ENCODE results near the gene HNRNPAB. TPM values are rescaled to one million over a fixed set of nuclear protein-coding genes. Genes with fewer than 3 reads are reported as not detected.
"Not testable (repeated sequence)": the region's sequence is repeated elsewhere in the genome, so short reads cannot be mapped to it uniquely, and the experiment has no call there.

Gene HNRNPAB
- total RNA-seq, 1 experiment from 2014 or later, result 134 TPM

- DNase-seq, result no peak
- Histone ChIP-seq H3K4me3 (ENCODE audit: insufficient read depth, low read depth, low read length) (no peak overlapping the region), H3K36me3 (replicated peaks; ENCODE audit: control insufficient read depth, insufficient read depth, low read length) (no peaks in the 10 kb centered on the region), H3K27me3 (ENCODE audit: control insufficient read depth, insufficient read depth, low read length) (no peaks in the 10 kb centered on the region)
These were observed 32.3 kb downstream of the HNRNPAB start for GRCh38 chr5:178236679-178237078.

- no peaks in the 10 kb centered on the region for H3K27me3 ChIP-seq (ENCODE audit: control insufficient read depth, insufficient read depth, low read length)
- no peaks in the 10 kb centered on the region for H3K36me3 ChIP-seq (replicated peaks; ENCODE audit: control insufficient read depth, insufficient read depth, low read length)
- DNase-seq, result no peak
- no peak overlapping the region for H3K4me3 ChIP-seq (ENCODE audit: insufficient read depth, low read depth, low read length)
These were observed 33.3 kb downstream of the HNRNPAB start for GRCh38 chr5:178237431-178238312.

DNA sequence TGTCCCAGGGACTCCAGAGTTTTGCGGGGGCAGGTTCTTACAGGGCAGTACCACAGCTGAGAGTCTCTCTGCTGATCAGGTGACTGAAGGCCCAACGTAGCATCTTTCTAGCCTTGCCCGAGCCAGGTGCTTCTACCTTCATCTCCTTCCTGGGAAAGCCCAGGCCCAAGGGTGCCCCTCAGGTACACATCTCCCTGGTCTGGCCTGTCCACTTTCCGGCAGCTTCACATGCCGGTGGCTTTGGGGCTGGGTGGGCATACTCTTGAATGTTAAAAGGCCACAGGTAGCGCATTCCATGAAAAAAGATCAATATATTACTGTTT, 33.9 kb downstream of the HNRNPAB start:
- Histone ChIP-seq H3K36me3 (replicated peaks; ENCODE audit: control insufficient read depth, insufficient read depth, low read length) (no peaks in the 10 kb centered on the region), H3K4me3 (ENCODE audit: insufficient read depth, low read depth, low read length) (no peak overlapping the region), H3K27me3 (ENCODE audit: control insufficient read depth, insufficient read depth, low read length) (no peaks in the 10 kb centered on the region)
- no peak for DNase-seq

DNA sequence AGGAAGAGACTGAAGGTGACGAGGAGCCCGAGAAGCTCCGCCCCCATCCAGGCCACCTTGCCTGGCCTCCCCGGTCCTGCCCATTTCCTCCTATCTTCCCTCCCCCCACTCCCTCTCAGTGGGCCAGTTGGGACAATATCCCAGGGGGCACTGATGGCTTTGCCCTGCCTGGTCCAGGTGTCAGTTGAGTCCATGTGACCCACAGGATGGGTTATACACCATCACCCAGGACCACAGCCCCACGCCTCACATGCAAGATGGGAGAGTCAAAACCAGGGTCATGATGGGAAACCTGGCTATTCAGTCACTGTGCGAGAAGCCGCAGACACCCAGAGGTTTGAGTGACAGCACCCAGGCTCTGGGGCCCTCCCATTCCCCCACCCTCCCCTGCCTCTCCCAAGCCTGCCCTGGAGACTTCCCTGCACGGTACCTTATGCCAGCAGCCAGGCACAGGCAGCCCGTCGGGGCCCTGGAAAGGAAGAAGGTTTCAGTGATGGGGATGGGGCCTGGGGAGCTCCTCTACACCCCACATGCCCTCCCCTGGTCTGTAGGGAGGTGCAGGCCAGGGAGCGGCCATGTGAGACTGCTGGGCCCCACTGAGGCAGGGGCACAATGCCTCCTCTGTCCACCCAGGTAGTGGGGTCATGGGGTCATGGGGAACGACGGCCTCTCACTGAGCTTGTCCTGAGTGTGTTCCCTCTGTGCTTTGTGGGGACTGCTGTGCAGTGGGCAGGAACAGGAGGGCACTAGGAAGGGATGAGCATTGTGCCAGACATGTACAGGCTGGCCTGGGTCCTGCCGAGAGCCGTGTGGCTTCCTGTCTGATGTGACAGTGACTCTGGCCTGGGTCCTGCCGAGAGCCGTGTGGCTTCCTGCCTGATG, 34.6 kb downstream of the HNRNPAB start:
- DNase-seq, result peak; percentile 79
- Histone ChIP-seq H3K36me3 (replicated peaks; ENCODE audit: control insufficient read depth, insufficient read depth, low read length) (no peaks in the 10 kb centered on the region), H3K27me3 (ENCODE audit: control insufficient read depth, insufficient read depth, low read length) (no peaks in the 10 kb centered on the region), H3K4me3 (ENCODE audit: insufficient read depth, low read depth, low read length) (no peak overlapping the region)

- not testable (repeated sequence) for H3K4me3 ChIP-seq (ENCODE audit: insufficient read depth, low read depth, low read length); H3K27me3 ChIP-seq (ENCODE audit: control insufficient read depth, insufficient read depth, low read length); H3K36me3 ChIP-seq (replicated peaks; ENCODE audit: control insufficient read depth, insufficient read depth, low read length)
- peak; percentile 47 for DNase-seq
These were observed 35.4 kb downstream of the HNRNPAB start for GRCh38 chr5:178239626-178240301.

DNA sequence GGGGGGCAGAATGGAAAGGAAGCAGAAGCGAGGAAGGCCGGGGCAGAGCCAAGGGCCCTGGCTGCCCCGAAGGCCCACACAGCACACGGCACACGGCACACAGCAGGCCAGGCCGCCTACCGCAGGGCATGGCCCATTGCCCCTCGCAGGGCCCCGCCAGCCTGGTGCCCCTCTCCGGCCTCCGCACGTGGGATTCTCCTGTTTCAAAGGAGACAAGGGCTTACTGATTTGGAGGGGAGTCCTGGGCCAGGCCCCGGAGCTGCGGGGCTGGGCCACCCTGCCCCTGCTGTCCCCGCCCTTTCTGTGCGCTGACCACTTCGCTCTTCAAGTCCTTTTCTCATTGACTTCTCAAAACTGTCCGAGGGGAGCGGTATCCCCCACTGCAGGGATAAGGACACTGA, 36.0 kb downstream of the HNRNPAB start:
- peak; percentile 59 for DNase-seq
- H3K27me3 ChIP-seq (ENCODE audit: control insufficient read depth, insufficient read depth, low read length), result no peaks in the 10 kb centered on the region
- no peaks in the 10 kb centered on the region for H3K36me3 ChIP-seq (replicated peaks; ENCODE audit: control insufficient read depth, insufficient read depth, low read length)
- H3K4me3 ChIP-seq (ENCODE audit: insufficient read depth, low read depth, low read length), result no peak overlapping the region

DNA sequence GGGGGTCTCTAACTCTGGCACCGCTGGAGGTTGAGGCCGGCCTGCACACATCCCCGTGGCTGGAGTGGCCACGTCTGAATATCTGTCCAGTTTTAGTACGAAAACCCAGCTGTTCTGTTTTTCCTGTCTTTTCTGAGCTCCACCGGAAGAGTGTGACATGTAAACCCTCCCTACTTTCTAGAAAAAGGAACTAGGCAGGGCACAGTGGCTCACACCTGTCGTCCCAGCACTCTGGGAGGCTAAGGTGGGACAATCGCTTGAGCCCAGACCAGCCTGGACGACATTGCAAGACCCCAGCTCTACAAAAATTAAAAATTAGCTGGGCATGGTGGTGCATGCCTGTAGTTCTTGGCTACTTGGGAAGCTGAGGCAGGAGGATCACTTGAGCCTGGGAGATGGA, 36.4 kb downstream of the HNRNPAB start:
- Histone ChIP-seq H3K4me3 (ENCODE audit: insufficient read depth, low read depth, low read length) (no peak overlapping the region), H3K27me3 (ENCODE audit: control insufficient read depth, insufficient read depth, low read length) (no peaks in the 10 kb centered on the region), H3K36me3 (replicated peaks; ENCODE audit: control insufficient read depth, insufficient read depth, low read length) (no peaks in the 10 kb centered on the region)
- no peak for DNase-seq

GRCh38 chr5:178241231-178241663, 36.9 kb downstream of the HNRNPAB start:
- H3K27me3 ChIP-seq (ENCODE audit: control insufficient read depth, insufficient read depth, low read length), result no peaks in the 10 kb centered on the region
- H3K4me3 ChIP-seq (ENCODE audit: insufficient read depth, low read depth, low read length), result no peak overlapping the region
- no peak for DNase-seq
- no peaks in the 10 kb centered on the region for H3K36me3 ChIP-seq (replicated peaks; ENCODE audit: control insufficient read depth, insufficient read depth, low read length)

DNA sequence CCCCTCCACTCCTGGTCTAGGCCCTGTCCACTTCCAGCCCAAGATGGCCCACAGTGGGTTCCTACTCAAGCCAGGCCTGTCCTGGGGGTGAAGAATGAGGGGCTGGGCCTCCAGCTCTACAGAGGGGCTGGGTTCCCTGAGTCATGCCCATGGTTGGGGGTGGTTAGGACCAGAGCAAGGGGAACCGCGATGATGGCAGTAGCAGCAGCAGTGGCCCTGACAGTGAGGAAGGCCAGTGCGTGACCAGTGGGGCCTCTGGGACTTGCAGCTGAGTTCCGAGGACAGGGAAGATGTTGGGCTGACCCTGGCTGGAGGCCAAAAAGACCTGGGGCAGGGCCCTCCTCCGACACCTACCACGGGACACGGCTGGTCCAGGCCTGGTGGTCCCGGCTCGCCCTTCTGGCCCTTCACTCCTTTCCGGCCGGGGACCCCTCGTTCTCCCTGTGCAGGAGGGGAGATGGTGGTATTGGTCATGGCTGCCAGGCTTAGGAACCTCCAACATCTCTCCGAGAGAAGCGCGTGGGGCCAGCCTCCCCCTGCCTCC, 37.4 kb downstream of the HNRNPAB start:
- no peaks in the 10 kb centered on the region for H3K36me3 ChIP-seq (replicated peaks; ENCODE audit: control insufficient read depth, insufficient read depth, low read length)
- H3K27me3 ChIP-seq (ENCODE audit: control insufficient read depth, insufficient read depth, low read length), result no peaks in the 10 kb centered on the region; the same call in 1 of the 2 replicates
- no peak overlapping the region for H3K4me3 ChIP-seq (ENCODE audit: insufficient read depth, low read depth, low read length)
- peak; percentile 60 for DNase-seq

DNA sequence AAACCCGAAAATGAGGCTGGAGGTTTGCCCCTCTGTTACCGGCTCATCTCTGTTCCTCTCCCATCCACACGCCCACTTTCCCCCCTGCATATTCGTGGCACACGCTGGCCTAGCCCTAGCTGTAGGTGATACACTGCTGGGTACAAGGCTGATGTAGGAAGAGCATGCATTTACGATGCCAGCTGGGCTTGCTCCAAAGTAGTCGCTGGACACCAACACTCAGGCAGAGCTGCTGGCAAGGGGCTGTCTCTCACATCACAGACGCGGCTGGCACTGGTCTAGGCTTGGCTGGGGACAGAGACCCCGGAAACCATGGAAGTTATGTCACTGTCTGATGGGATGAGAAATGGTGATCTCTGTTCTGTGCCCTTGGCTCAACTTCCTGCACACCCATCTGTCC, 38.1 kb downstream of the HNRNPAB start:
- Histone ChIP-seq H3K27me3 (ENCODE audit: control insufficient read depth, insufficient read depth, low read length) (no peaks in the 10 kb centered on the region; the same call in 1 of the 2 replicates), H3K4me3 (ENCODE audit: insufficient read depth, low read depth, low read length) (no peak overlapping the region), H3K36me3 (replicated peaks; ENCODE audit: control insufficient read depth, insufficient read depth, low read length) (no peaks in the 10 kb centered on the region)
- DNase-seq, result no peak

- H3K36me3 ChIP-seq (replicated peaks; ENCODE audit: control insufficient read depth, insufficient read depth, low read length), result no peaks in the 10 kb centered on the region
- H3K27me3 ChIP-seq (ENCODE audit: control insufficient read depth, insufficient read depth, low read length), result no peaks in the 10 kb centered on the region; the same call in 1 of the 2 replicates
- DNase-seq, result no peak
- no peak overlapping the region for H3K4me3 ChIP-seq (ENCODE audit: insufficient read depth, low read depth, low read length)
These were observed 40.2 kb downstream of the HNRNPAB start for GRCh38 chr5:178244576-178244975.

GRCh38 chr5:178245389-178245788, 41.1 kb downstream of the HNRNPAB start:
- Histone ChIP-seq H3K4me3 (ENCODE audit: insufficient read depth, low read depth, low read length) (no peak overlapping the region), H3K27me3 (ENCODE audit: control insufficient read depth, insufficient read depth, low read length) (no peaks in the 10 kb centered on the region; the same call in 1 of the 2 replicates), H3K36me3 (replicated peaks; ENCODE audit: control insufficient read depth, insufficient read depth, low read length) (no peaks in the 10 kb centered on the region)
- DNase-seq, result no peak

- Histone ChIP-seq H3K36me3 (replicated peaks; ENCODE audit: control insufficient read depth, insufficient read depth, low read length) (no peaks in the 10 kb centered on the region), H3K4me3 (ENCODE audit: insufficient read depth, low read depth, low read length) (no peak overlapping the region), H3K27me3 (ENCODE audit: control insufficient read depth, insufficient read depth, low read length) (no peaks in the 10 kb centered on the region; the same call in 1 of the 2 replicates)
- DNase-seq, result peak; percentile 52
These were observed 42.4 kb downstream of the HNRNPAB start for GRCh38 chr5:178246624-178247279.
